ENCODE data around the gene CCDC9. TPM values are rescaled to one million over a fixed set of nuclear protein-coding genes. Genes with fewer than 3 reads are reported as not detected.
A peak's percentile ranks its signal among the peaks of the same experiment; 100 is the strongest.

Gene CCDC9
- total and polyA plus RNA-seq, 2 of the 8 experiments (the other 6 are each of a cell fraction or from before 2014, with no cell fraction given) = 3.7 to 29.8 TPM

GRCh38 chr19:47296036-47296435 lies 39.7 kb downstream of the CCDC9 start:
- no peak overlapping the region for H3K56ac ChIP-seq (replicated peaks; ENCODE audit: insufficient read length, low read depth, low read length)
- no peak overlapping the region for H2AK5ac ChIP-seq (ENCODE audit: low read depth, low read length)
- no peak overlapping the region for H3K27ac ChIP-seq (ENCODE audit: low read depth, low read length)
- no peak overlapping the region for H3K4me2 ChIP-seq (ENCODE audit: insufficient read depth in 1 of 2, low read depth in 2 of 2, low read length in 2 of 2)
- DNase-seq (ENCODE audit: low read depth in 1 of 2, low spot score in 2 of 2) = peak; percentile 67 to 88
- no peak overlapping the region for H3K23ac ChIP-seq (ENCODE audit: insufficient read length)
- H3K4me3 ChIP-seq (ENCODE audit: extremely low read depth in 1 of 4, insufficient read depth in 2 of 4, low read depth in 3 of 4, low read length in 4 of 4) = no peak overlapping the region
- H3K9ac ChIP-seq (replicated peaks in 1 of 4; ENCODE audit: extremely low read depth in 1 of 4, low read depth in 3 of 4, low read length in 3 of 4) = no peak overlapping the region
- H4K8ac ChIP-seq (ENCODE audit: extremely low read depth, insufficient read depth, low read length) = no peak overlapping the region
- H2AFZ ChIP-seq (ENCODE audit: low read length) = no peak overlapping the region
- no peak overlapping the region for H3K18ac ChIP-seq (ENCODE audit: extremely low read depth, low read length)
- FAIRE-seq = peak; percentile 96
- 0 out of 7 replicates have a peak, but pooled peaks cover 0 to 2% (median 0%) of the 10 kb centered on the region in 4 experiments for H3K4me1 ChIP-seq (replicated peaks in 1 of 4; ENCODE audit: control insufficient read depth in 3 of 4, insufficient read depth in 4 of 4, low read length in 3 of 4)
- H3K23me2 ChIP-seq (ENCODE audit: low read depth, low read length) = no peaks in the 10 kb centered on the region
- H4K20me1 ChIP-seq (replicated peaks in 1 of 2; ENCODE audit: control insufficient read depth in 1 of 2, insufficient read depth in 2 of 2, low read length in 2 of 2) = no peaks in the 10 kb centered on the region
- no peak overlapping the region for H4K5ac ChIP-seq (ENCODE audit: insufficient read length, low read depth, low read length)
- whole genome bisulfite sequencing, 2 experiments (ENCODE audit: extremely low coverage in 1 of 2, insufficient coverage in 1 of 2, insufficient read length in 1 of 2, insufficient replicate concordance in 2 of 2, low coverage in 1 of 2, low lambda C conversion rate in 2 of 2, missing lambda C conversion rate in 1 of 2) = 21% methylated on average over 12 of the region's 12 CpGs; no CpG with 5 or more reads in 1 of the 2 experiments
- ChIA-PET CTCF (ENCODE audit: partially characterized antibody) (interaction anchor here (0.6 to 10.4 kb wide), 16 partner anchors 10 to 137 kb away, joined by 3 to 90 read pairs (median 5); no protein-coding TSS in a partner anchor), POLR2A (ENCODE audit: partially characterized antibody) (interaction anchor here (0.6 to 1.2 kb wide), 3 partner anchors 10 to 153 kb away, joined by 3 read pairs; no protein-coding TSS in a partner anchor)
- no peak overlapping the region for H3K4ac ChIP-seq (replicated peaks; ENCODE audit: insufficient read length, low read depth, low read length)
- no peaks in the 10 kb centered on the region for H3K27me3 ChIP-seq (replicated peaks in 1 of 4; ENCODE audit: control insufficient read depth in 3 of 4, extremely low read depth in 1 of 4, insufficient read depth in 3 of 4, low read length in 3 of 4)
- no peaks in the 10 kb centered on the region for H3K36me3 ChIP-seq (ENCODE audit: control insufficient read depth in 2 of 4, insufficient read depth in 4 of 4, low read length in 3 of 4)
- H3K9me3 ChIP-seq (ENCODE audit: insufficient read depth in 2 of 2, low read depth in 1 of 2, low read length in 1 of 2) = no peaks in the 10 kb centered on the region
- H2BK120ac ChIP-seq (replicated peaks; ENCODE audit: low read depth, low read length) = no peak overlapping the region
- no peak overlapping the region for H2BK5ac ChIP-seq (ENCODE audit: low read depth, low read length)
- H3K14ac ChIP-seq (ENCODE audit: insufficient read length) = no peak overlapping the region
- H4K91ac ChIP-seq (replicated peaks; ENCODE audit: insufficient read length, low read length) = no peak overlapping the region
- H2BK15ac ChIP-seq (ENCODE audit: low read length) = no peak overlapping the region
- H2BK20ac ChIP-seq (ENCODE audit: low read length) = no peak overlapping the region
- H3K79me1 ChIP-seq (ENCODE audit: low read depth, low read length) = no peaks in the 10 kb centered on the region
- no peak overlapping the region for H2BK12ac ChIP-seq (ENCODE audit: low read depth, low read length)
- no peaks in the 10 kb centered on the region for H3K79me2 ChIP-seq (ENCODE audit: control insufficient read depth in 1 of 2, insufficient read depth in 2 of 2, low read length in 2 of 2)
- TF ChIP-seq ATF2 (IDR thresholded peaks at IDR 0.05; ENCODE audit: low read length) (peak; percentile 43; the same call in 1 of the 2 replicates), CTCF (IDR thresholded peaks at IDR 0.05; ENCODE audit: control extremely low read depth in 1 of 3, insufficient read depth in 1 of 3, low read depth in 1 of 3, low read length in 3 of 3) (peak; percentile 68 to 95 (median 87)), CREB1 (IDR thresholded peaks at IDR 0.05) (peak; percentile 91), RFX5 (IDR thresholded peaks at IDR 0.05; ENCODE audit: borderline replicate concordance, low read depth, low read length) (no peak), JUND (IDR thresholded peaks at IDR 0.05; ENCODE audit: low read length) (peak; percentile 44; the same call in 1 of the 2 replicates), SRF (IDR thresholded peaks at IDR 0.05; ENCODE audit: low read depth, low read length) (no peak), KDM1A (IDR thresholded peaks at IDR 0.05; ENCODE audit: borderline replicate concordance, low read length) (peak; percentile 82), BRCA1 (IDR thresholded peaks at IDR 0.05; ENCODE audit: low read depth, low read length) (no peak), SP4 (IDR thresholded peaks at IDR 0.05; ENCODE audit: low read length) (no peak), POLR2A (IDR thresholded peaks at IDR 0.05; ENCODE audit: control extremely low read depth in 1 of 2, low read depth in 2 of 2, low read length in 2 of 2) (no peak), TAF7 (optimal IDR thresholded peaks at IDR 0.05; ENCODE audit: borderline replicate concordance, low read depth, low read length) (no peak)

Measured in H1 (cell line).